ENCODE data around the gene ABCG5.

GRCh38 chr2:43877782-43878464 is 39.3 kb upstream of the ABCG5 start:
- no peak for TF ChIP-seq POLR2A (IDR thresholded peaks at IDR 0.05)
- TF ChIP-seq CTCF (IDR thresholded peaks at IDR 0.05) = peak; percentile 76 to 93 (median 90)

Data from upper lobe of left lung (tissue), 4 donors.